Measurements from ENCODE around the gene ARHGAP22.

DNA sequence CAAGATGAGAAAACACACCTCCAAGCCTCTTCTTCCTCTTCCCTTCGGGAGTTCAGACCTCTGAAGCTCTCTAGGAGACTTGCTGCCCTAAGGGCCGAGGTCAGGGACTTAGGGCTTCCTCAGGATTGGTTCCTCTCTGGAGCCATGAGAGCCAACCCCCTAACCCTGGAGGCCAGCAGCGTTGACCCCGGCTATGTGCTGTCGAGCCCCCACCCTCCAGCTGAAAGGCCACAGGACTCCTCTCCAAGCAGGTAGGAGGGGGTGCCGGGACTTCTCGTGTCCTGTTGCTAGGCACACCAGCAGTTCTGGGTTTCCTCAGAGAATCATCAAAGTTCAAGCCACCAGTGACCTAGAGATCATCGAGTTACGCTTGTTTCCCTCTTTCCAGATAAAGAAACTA, 87.4 kb downstream of the ARHGAP22 start:
- TF ChIP-seq, protein P1, sequence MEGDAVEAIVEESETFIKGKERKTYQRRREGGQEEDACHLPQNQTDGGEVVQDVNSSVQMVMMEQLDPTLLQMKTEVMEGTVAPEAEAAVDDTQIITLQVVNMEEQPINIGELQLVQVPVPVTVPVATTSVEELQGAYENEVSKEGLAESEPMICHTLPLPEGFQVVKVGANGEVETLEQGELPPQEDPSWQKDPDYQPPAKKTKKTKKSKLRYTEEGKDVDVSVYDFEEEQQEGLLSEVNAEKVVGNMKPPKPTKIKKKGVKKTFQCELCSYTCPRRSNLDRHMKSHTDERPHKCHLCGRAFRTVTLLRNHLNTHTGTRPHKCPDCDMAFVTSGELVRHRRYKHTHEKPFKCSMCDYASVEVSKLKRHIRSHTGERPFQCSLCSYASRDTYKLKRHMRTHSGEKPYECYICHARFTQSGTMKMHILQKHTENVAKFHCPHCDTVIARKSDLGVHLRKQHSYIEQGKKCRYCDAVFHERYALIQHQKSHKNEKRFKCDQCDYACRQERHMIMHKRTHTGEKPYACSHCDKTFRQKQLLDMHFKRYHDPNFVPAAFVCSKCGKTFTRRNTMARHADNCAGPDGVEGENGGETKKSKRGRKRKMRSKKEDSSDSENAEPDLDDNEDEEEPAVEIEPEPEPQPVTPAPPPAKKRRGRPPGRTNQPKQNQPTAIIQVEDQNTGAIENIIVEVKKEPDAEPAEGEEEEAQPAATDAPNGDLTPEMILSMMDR (IDR thresholded peaks at IDR 0.05) = no peak
- no peak for TF ChIP-seq POLR2A (IDR thresholded peaks at IDR 0.05)
